K562 (cell line): Measurements from ENCODE around the gene TP63.

Source experiments
- C11orf30 ChIP-seq: fragments of 450-650 bp; IDR thresholded peaks from 2 replicates; pipeline ENCODE4 v1.6.1; 2016; ENCODE audit warnings: low read depth, mild to moderate bottlenecking
- CEBPB ChIP-seq: fragments of 450-650 bp; IDR thresholded peaks from 2 replicates; pipeline ENCODE4 v1.6.1; 2016; ENCODE audit warnings: missing genetic modification characterization, missing compliant biosample characterization
- CREB1 ChIP-seq, 2 experiments: sonication (generic) in 1 of 2; formaldehyde crosslinking in 1 of 2; IDR thresholded peaks; 2 replicates each; pipeline versions ENCODE4 v1.6.1 to v1.8.0; 2012 to 2022; ENCODE audit warnings: inconsistent platforms in 1 of 2, mild to moderate bottlenecking in 1 of 2, missing genetic modification reagents in 1 of 2, moderate library complexity in 1 of 2
- JUNB ChIP-seq: fragments of 450-650 bp; formaldehyde crosslinking; conservative IDR thresholded peaks from 2 replicates; pipeline ENCODE4 v1.4.0; 2020; ENCODE audit warnings: mild to moderate bottlenecking
- NCOA6 ChIP-seq: fragments of 450-650 bp; IDR thresholded peaks from 2 replicates; pipeline ENCODE4 v1.6.1; 2017; ENCODE audit warnings: mild to moderate bottlenecking
- NFATC3 ChIP-seq: fragments of 450-650 bp; IDR thresholded peaks from 2 replicates; pipeline ENCODE4 v1.6.1; 2017; ENCODE audit warnings: mild to moderate bottlenecking
- RCOR1 ChIP-seq, 2 experiments: IDR thresholded peaks; 2 replicates each; pipeline ENCODE4 v1.6.1; 2012; ENCODE audit warnings: low read depth in 2 of 2, low read length in 2 of 2, borderline replicate concordance in 1 of 2, improper control_type of control experiment in 1 of 2
- SMARCB1 ChIP-seq: IDR thresholded peaks from 2 replicates; pipeline ENCODE4 v1.6.1; 2011; ENCODE audit warnings: improper control_type of control experiment, low read depth; ENCODE audit not compliant: insufficient read length
- ZNF143 ChIP-seq: sonication (generic); formaldehyde crosslinking; IDR thresholded peaks from 2 replicates; pipeline ENCODE4 v1.9.0; 2022; ENCODE audit warnings: mild to moderate bottlenecking, missing genetic modification reagents

GRCh38 chr3:189646853-189647542 is 15.8 kb downstream of the TP63 start:
- no peak for TF ChIP-seq RCOR1 (IDR thresholded peaks at IDR 0.05; ENCODE audit: borderline replicate concordance in 1 of 2, low read depth in 2 of 2, low read length in 2 of 2)
- TF ChIP-seq NCOA6 = no peak
- no peak for TF ChIP-seq CEBPB
- TF ChIP-seq JUNB (CRISPR knock-in tag) = no peak
- no peak for TF ChIP-seq CREB1 (IDR thresholded peaks at IDR 0.05)
- no peak for TF ChIP-seq CREB1 (CRISPR knock-in tag; IDR thresholded peaks at IDR 0.05)
- no peak for TF ChIP-seq SMARCB1
- no peak for TF ChIP-seq ZNF143 (CRISPR knock-in tag)
- TF ChIP-seq NFATC3 = no peak
- no peak for TF ChIP-seq C11orf30
